ENCODE data around the gene OIP5.
A peak's percentile ranks its signal among the peaks of the same experiment; 100 is the strongest.
"Not testable (repeated sequence)": the region's sequence is repeated elsewhere in the genome, so short reads cannot be mapped to it uniquely, and the experiment has no call there.

The OIP5 gene

DNA sequence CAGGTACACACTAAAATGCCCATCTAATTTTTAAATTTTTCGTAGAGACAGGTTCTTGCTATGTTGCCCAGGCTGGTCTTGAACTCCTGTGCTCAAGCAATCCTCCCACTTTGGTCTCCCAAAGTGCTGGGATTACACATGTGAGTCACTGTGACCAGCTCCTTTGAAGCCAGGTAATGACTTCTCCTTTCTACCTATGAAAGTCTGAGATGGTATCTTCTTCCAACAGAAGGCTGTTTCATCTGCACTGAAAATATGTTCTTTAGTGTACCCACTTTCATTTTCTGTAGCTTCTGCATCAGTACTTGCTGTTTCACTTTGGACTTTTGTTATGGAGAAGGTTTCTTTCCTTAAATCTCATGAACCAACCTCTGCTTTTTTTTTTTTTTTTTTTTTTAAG is 8.8 kb downstream of the OIP5 start:
- peaks cover 16% of the 10 kb centered on the region; the same call in 1 of the 2 replicates for H3F3A ChIP-seq (ENCODE audit: insufficient read depth, low read length)
- H3K9me2 ChIP-seq (replicated peaks; ENCODE audit: insufficient read depth, low read length): no peaks in the 10 kb centered on the region
- H3K4me3 ChIP-seq (ENCODE audit: low read length): no peak overlapping the region
- H2AFZ ChIP-seq (ENCODE audit: low read length): no peak overlapping the region
- H3K36me3 ChIP-seq (replicated peaks; ENCODE audit: insufficient read depth, low read length): no peaks in the 10 kb centered on the region
- H4K20me1 ChIP-seq (ENCODE audit: insufficient read depth, low read length): no peaks in the 10 kb centered on the region
- TF ChIP-seq EZH2phosphoT487 (IDR thresholded peaks at IDR 0.05; ENCODE audit: low read length): no peak
- peak overlapping the region; percentile 15; the same call in 1 of the 2 replicates for H3K4me2 ChIP-seq (ENCODE audit: low read depth, low read length)
- no peaks in the 10 kb centered on the region for H3K9me3 ChIP-seq (replicated peaks; ENCODE audit: insufficient read depth, low read length)
- peak overlapping the region; percentile 39; the same call in 1 of the 2 replicates for H3K27ac ChIP-seq (ENCODE audit: low read length)
- H3K4me1 ChIP-seq (ENCODE audit: low read length): 0 out of 2 replicates have a peak, but pooled peaks cover 3% of the 10 kb centered on the region
- peak; percentile 83 for DNase-seq
- H3K27me3 ChIP-seq (replicated peaks; ENCODE audit: insufficient read depth, low read length): no peaks in the 10 kb centered on the region
- H3K79me2 ChIP-seq (ENCODE audit: low read length): peaks cover 3% of the 10 kb centered on the region; the same call in 1 of the 2 replicates
- H3K9ac ChIP-seq (ENCODE audit: low read length): no peak overlapping the region

DNA sequence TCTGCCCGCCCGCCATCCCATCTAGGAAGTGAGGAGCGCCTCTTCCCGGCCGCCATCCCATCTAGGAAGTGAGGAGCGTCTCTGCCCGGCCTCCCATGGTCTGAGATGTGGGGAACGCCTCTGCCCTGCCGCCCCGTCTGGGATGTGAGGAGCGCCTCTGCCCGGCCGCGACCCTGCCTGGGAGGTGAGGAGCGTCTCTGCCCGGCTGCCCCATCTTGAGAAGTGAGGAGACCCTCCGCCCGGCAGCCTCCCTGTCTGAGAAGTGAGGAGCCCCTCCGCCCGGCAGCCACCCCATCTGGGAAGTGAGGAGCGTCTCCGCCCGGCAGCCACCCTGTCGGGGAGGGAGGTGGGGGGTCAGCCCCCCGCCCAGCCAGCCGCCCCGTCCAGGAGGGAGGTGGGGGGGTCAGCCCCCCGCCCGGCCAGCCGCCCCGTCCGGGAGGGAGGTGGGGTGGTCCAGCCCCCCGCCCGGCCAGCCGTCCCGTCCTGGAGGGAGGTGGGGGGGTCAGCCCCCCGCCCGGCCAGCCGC is 11.5 kb downstream of the OIP5 start:
- not testable (repeated sequence) for H3K36me3 ChIP-seq (replicated peaks; ENCODE audit: insufficient read depth, low read length); H3K9me2 ChIP-seq (replicated peaks; ENCODE audit: insufficient read depth, low read length); H3K4me1 ChIP-seq (ENCODE audit: low read length); DNase-seq; H3K4me3 ChIP-seq (ENCODE audit: low read length); H3K9me3 ChIP-seq (replicated peaks; ENCODE audit: insufficient read depth, low read length); H2AFZ ChIP-seq (ENCODE audit: low read length); H3K4me2 ChIP-seq (ENCODE audit: low read depth, low read length); H4K20me1 ChIP-seq (ENCODE audit: insufficient read depth, low read length); H3K79me2 ChIP-seq (ENCODE audit: low read length); H3K9ac ChIP-seq (ENCODE audit: low read length); H3K27ac ChIP-seq (ENCODE audit: low read length); H3K27me3 ChIP-seq (replicated peaks; ENCODE audit: insufficient read depth, low read length)
- peaks cover 16% of the 10 kb centered on the region; the same call in 1 of the 2 replicates for H3F3A ChIP-seq (ENCODE audit: insufficient read depth, low read length)

DNA sequence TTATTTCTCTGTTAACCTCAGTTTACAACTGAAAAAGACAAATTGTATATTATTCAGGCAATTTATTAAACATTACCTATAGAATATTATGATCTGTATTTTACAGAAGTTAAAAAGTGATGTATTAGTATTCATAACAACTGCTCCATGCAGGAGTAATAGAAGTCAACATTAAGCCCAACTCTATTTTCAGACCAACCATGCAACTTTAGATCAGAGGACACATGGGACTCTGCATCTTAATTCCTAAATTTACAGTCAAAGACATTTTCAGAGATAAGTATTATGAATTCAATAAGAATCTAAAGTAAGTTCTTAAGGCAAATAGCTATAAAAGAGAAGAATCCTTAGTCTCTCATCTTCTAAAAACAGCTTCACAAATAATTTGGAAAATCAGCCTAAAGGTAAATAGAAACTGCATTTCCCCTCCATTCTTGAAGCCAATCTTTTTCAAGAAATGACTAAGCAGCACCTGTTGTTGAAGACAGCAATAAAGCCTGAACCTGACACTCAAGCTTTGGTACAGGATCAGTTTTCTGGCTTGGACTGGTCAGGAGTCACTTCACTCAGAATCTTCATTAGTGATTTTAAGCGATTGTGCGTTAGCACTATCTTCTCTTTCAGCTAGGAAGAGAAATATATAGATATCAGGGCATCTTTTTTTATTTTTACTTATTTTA is 23.0 kb downstream of the OIP5 start:
- Histone ChIP-seq H3K9ac (ENCODE audit: low read length) (no peak overlapping the region), H4K20me1 (ENCODE audit: insufficient read depth, low read length) (0 out of 2 replicates have a peak, but pooled peaks cover 4% of the 10 kb centered on the region), H3K27ac (ENCODE audit: low read length) (peak overlapping the region; percentile 1; the same call in 1 of the 2 replicates), H3K4me1 (ENCODE audit: low read length) (no peaks in the 10 kb centered on the region), H3K9me2 (replicated peaks; ENCODE audit: insufficient read depth, low read length) (no peaks in the 10 kb centered on the region), H2AFZ (ENCODE audit: low read length) (no peak overlapping the region), H3K4me3 (ENCODE audit: low read length) (no peak overlapping the region), H3K4me2 (ENCODE audit: low read depth, low read length) (no peak overlapping the region), H3K27me3 (replicated peaks; ENCODE audit: insufficient read depth, low read length) (no peaks in the 10 kb centered on the region), H3F3A (ENCODE audit: insufficient read depth, low read length) (peaks cover 10% of the 10 kb centered on the region; the same call in 1 of the 2 replicates), H3K79me2 (ENCODE audit: low read length) (no peaks in the 10 kb centered on the region), H3K36me3 (replicated peaks; ENCODE audit: insufficient read depth, low read length) (no peaks in the 10 kb centered on the region; the same call in 1 of the 2 replicates), H3K9me3 (replicated peaks; ENCODE audit: insufficient read depth, low read length) (no peaks in the 10 kb centered on the region)
- no peak for TF ChIP-seq EZH2phosphoT487 (IDR thresholded peaks at IDR 0.05; ENCODE audit: low read length)
- TF ChIP-seq, protein P1, sequence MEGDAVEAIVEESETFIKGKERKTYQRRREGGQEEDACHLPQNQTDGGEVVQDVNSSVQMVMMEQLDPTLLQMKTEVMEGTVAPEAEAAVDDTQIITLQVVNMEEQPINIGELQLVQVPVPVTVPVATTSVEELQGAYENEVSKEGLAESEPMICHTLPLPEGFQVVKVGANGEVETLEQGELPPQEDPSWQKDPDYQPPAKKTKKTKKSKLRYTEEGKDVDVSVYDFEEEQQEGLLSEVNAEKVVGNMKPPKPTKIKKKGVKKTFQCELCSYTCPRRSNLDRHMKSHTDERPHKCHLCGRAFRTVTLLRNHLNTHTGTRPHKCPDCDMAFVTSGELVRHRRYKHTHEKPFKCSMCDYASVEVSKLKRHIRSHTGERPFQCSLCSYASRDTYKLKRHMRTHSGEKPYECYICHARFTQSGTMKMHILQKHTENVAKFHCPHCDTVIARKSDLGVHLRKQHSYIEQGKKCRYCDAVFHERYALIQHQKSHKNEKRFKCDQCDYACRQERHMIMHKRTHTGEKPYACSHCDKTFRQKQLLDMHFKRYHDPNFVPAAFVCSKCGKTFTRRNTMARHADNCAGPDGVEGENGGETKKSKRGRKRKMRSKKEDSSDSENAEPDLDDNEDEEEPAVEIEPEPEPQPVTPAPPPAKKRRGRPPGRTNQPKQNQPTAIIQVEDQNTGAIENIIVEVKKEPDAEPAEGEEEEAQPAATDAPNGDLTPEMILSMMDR (IDR thresholded peaks at IDR 0.05; ENCODE audit: low read length): no peak
- no peak for TF ChIP-seq EZH2 (optimal IDR thresholded peaks at IDR 0.05; ENCODE audit: low read depth, low read length)
- DNase-seq: peak; percentile 15

DNA sequence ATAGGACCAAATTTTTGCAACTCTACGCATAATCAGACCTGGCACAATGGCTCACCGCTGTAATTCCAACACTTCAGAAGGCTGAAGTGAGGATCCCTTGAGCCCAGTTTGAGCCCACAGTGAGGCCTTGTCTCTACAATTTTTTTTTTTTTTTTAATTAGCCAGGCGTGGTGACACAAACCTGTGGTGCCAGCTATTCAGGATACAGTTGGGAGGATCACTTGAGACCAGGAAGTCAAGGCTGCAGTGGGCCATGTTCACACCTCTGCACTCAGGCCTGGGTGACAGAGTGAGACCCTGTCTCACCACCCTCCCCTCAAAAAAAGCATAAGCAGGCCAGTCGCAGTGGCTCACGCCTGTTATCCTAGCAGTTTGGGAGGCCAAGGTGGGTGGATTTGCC is 24.7 kb downstream of the OIP5 start:
- Histone ChIP-seq H3K79me2 (ENCODE audit: low read length) (no peaks in the 10 kb centered on the region), H3K4me1 (ENCODE audit: low read length) (no peaks in the 10 kb centered on the region), H3K9me3 (replicated peaks; ENCODE audit: insufficient read depth, low read length) (no peaks in the 10 kb centered on the region), H3K4me2 (ENCODE audit: low read depth, low read length) (no peak overlapping the region), H3K9me2 (replicated peaks; ENCODE audit: insufficient read depth, low read length) (no peaks in the 10 kb centered on the region), H4K20me1 (ENCODE audit: insufficient read depth, low read length) (0 out of 2 replicates have a peak, but pooled peaks cover 4% of the 10 kb centered on the region), H3K4me3 (ENCODE audit: low read length) (no peak overlapping the region), H3K27me3 (replicated peaks; ENCODE audit: insufficient read depth, low read length) (no peaks in the 10 kb centered on the region), H3K27ac (ENCODE audit: low read length) (no peak overlapping the region), H3K9ac (ENCODE audit: low read length) (no peak overlapping the region), H3K36me3 (replicated peaks; ENCODE audit: insufficient read depth, low read length) (no peaks in the 10 kb centered on the region), H2AFZ (ENCODE audit: low read length) (no peak overlapping the region), H3F3A (ENCODE audit: insufficient read depth, low read length) (peaks cover 10% of the 10 kb centered on the region; the same call in 1 of the 2 replicates)
- TF ChIP-seq EZH2phosphoT487 (IDR thresholded peaks at IDR 0.05; ENCODE audit: low read length) (no peak), EZH2 (optimal IDR thresholded peaks at IDR 0.05; ENCODE audit: low read depth, low read length) (no peak)
- TF ChIP-seq, protein P1 (IDR thresholded peaks at IDR 0.05; ENCODE audit: low read length): no peak
- no peak for DNase-seq
